Embryonic facial prominence (tissue), 1 donor: Measurements from ENCODE around the gene PCSK2.

Experiments used
- DNase-seq: peaks from one replicate; pipeline ENCODE4 v3.0.0-alpha.2; 2016; ENCODE audit errors: extremely low spot score

Gene PCSK2

GRCh38 chr20:17395729-17396128, 168.9 kb downstream of the PCSK2 start:
- DNase-seq, result no peak

GRCh38 chr20:17399303-17399985, 172.6 kb downstream of the PCSK2 start:
- no peak for DNase-seq

GRCh38 chr20:17403461-17403860, 176.6 kb downstream of the PCSK2 start:
- no peak for DNase-seq

GRCh38 chr20:17406051-17406590, 179.3 kb downstream of the PCSK2 start:
- DNase-seq, result no peak

- DNase-seq, result no peak
These were observed 180.7 kb downstream of the PCSK2 start for GRCh38 chr20:17407550-17407949.

GRCh38 chr20:17417225-17417624, 190.4 kb downstream of the PCSK2 start:
- DNase-seq, result no peak

- no peak for DNase-seq
These were observed 191.9 kb downstream of the PCSK2 start for GRCh38 chr20:17418737-17419136.

GRCh38 chr20:17419479-17420041, 192.7 kb downstream of the PCSK2 start:
- DNase-seq, result no peak

- no peak for DNase-seq
These were observed 194.7 kb downstream of the PCSK2 start for GRCh38 chr20:17421493-17421892.

GRCh38 chr20:17423782-17424181, 196.9 kb downstream of the PCSK2 start:
- no peak for DNase-seq

GRCh38 chr20:17427638-17428037, 200.8 kb downstream of the PCSK2 start:
- no peak for DNase-seq

- no peak for DNase-seq
These were observed 203.5 kb downstream of the PCSK2 start for GRCh38 chr20:17430125-17430950.

- peak; percentile 20 for DNase-seq
These were observed 205.0 kb downstream of the PCSK2 start for GRCh38 chr20:17431621-17432364.

GRCh38 chr20:17436664-17437063, 209.8 kb downstream of the PCSK2 start:
- no peak for DNase-seq

GRCh38 chr20:17437251-17437650, 210.4 kb downstream of the PCSK2 start:
- DNase-seq, result no peak

- DNase-seq, result no peak
These were observed 211.7 kb downstream of the PCSK2 start for GRCh38 chr20:17438436-17439039.

GRCh38 chr20:17439616-17440296, 212.9 kb downstream of the PCSK2 start:
- no peak for DNase-seq

- DNase-seq, result no peak
These were observed 214.9 kb downstream of the PCSK2 start for GRCh38 chr20:17441745-17442144.

GRCh38 chr20:17442588-17442987, 215.7 kb downstream of the PCSK2 start:
- DNase-seq, result no peak

- no peak for DNase-seq
These were observed 216.5 kb downstream of the PCSK2 start for GRCh38 chr20:17443131-17443858.
